Activated gamma-delta T cell (primary cell): ENCODE measurements around the gene GPR137B.
"Not testable (repeated sequence)": the region's sequence is repeated elsewhere in the genome, so short reads cannot be mapped to it uniquely, and the experiment has no call there.

Source experiments
- DNase-seq: peaks from one replicate; lab custom pipeline; 2025; lab: John Stamatoyannopoulos, UW

GPR137B gene

GRCh38 chr1:236160540-236161127 lies 18.3 kb downstream of the GPR137B start:
- DNase-seq, result no peak

- no peak for DNase-seq
Observed at GRCh38 chr1:236161230-236161629, 18.9 kb downstream of the GPR137B start.

- not testable (repeated sequence) for DNase-seq
Observed at GRCh38 chr1:236161755-236162154, 19.4 kb downstream of the GPR137B start.

- DNase-seq, result no peak
Observed at GRCh38 chr1:236163463-236164153, 21.3 kb downstream of the GPR137B start.

GRCh38 chr1:236164273-236164672 lies 21.9 kb downstream of the GPR137B start:
- DNase-seq, result no peak

GRCh38 chr1:236165238-236165981 lies 23.1 kb downstream of the GPR137B start:
- no peak for DNase-seq

- DNase-seq, result no peak
Observed at GRCh38 chr1:236166041-236166440, 23.7 kb downstream of the GPR137B start.

- no peak for DNase-seq
Observed at GRCh38 chr1:236167154-236167553, 24.8 kb downstream of the GPR137B start.

GRCh38 chr1:236167578-236167977 lies 25.2 kb downstream of the GPR137B start:
- no peak for DNase-seq

GRCh38 chr1:236168716-236169429 lies 26.5 kb downstream of the GPR137B start:
- DNase-seq, result no peak

- no peak for DNase-seq
Observed at GRCh38 chr1:236172041-236172579, 29.8 kb downstream of the GPR137B start.

GRCh38 chr1:236173174-236173767 lies 30.9 kb downstream of the GPR137B start:
- no peak for DNase-seq

GRCh38 chr1:236175642-236176336 lies 33.5 kb downstream of the GPR137B start:
- no peak for DNase-seq

- no peak for DNase-seq
Observed at GRCh38 chr1:236176337-236177336, 34.3 kb downstream of the GPR137B start.

- no peak for DNase-seq
Observed at GRCh38 chr1:236179634-236180033, 37.3 kb downstream of the GPR137B start.

GRCh38 chr1:236181059-236181458 lies 38.7 kb downstream of the GPR137B start:
- no peak for DNase-seq

- DNase-seq, result no peak
Observed at GRCh38 chr1:236185687-236186086, 43.3 kb downstream of the GPR137B start.

GRCh38 chr1:236186471-236186870 lies 44.1 kb downstream of the GPR137B start:
- DNase-seq, result not testable (repeated sequence)

- not testable (repeated sequence) for DNase-seq
Observed at GRCh38 chr1:236188084-236188483, 45.7 kb downstream of the GPR137B start.

GRCh38 chr1:236193184-236193583 lies 50.8 kb downstream of the GPR137B start:
- DNase-seq, result no peak
